ENCODE data around the gene CAP1. TPM values are rescaled to one million over a fixed set of nuclear protein-coding genes. Genes with fewer than 3 reads are reported as not detected.
A peak's percentile ranks its signal among the peaks of the same experiment; 100 is the strongest.

The CAP1 gene
- polyA plus RNA-seq, 1 of the 3 experiments (the other 2 are of a cell fraction): 244 TPM

- Histone ChIP-seq H3K9me2 (no peaks in the 10 kb centered on the region), H3F3A (replicated peaks; ENCODE audit: insufficient read depth) (peaks cover 49% of the 10 kb centered on the region), H3K27ac (ENCODE audit: low read depth in 2 of 2, low read length in 1 of 2) (peak overlapping the region in 1 of 2 experiments; percentile 60; a peak in 2 of 4 replicates), H4K20me1 (ENCODE audit: insufficient read depth) (no peaks in the 10 kb centered on the region), H2AFZ (ENCODE audit: low read depth) (no peak overlapping the region), H3K4me2 (peak overlapping the region; percentile 2; the same call in 1 of the 2 replicates), H3K27me3 (ENCODE audit: insufficient read depth) (no peaks in the 10 kb centered on the region), H3K4me3 (ENCODE audit: low read depth in 2 of 2, low read length in 1 of 2) (no peak overlapping the region), H3K9me3 (no peaks in the 10 kb centered on the region), H3K4me1 (ENCODE audit: control insufficient read depth in 1 of 2, insufficient read depth in 2 of 2, low read depth in 1 of 2, low read length in 1 of 2) (peaks cover 0 to 5% of the 10 kb centered on the region in 2 experiments; a peak in 1 of 4 replicates), H3K79me2 (ENCODE audit: insufficient read depth) (no peaks in the 10 kb centered on the region), H3K9ac (no peak overlapping the region), H3K36me3 (replicated peaks in 1 of 2; ENCODE audit: control insufficient read depth in 1 of 2, insufficient read depth in 2 of 2, low read length in 1 of 2) (peaks cover 45 to 58% of the 10 kb centered on the region in 2 experiments)
- ChIA-PET POLR2A (no interaction called here), CTCF (interaction anchor here (0.9 to 3.7 kb wide), 6 partner anchors 11 to 328 kb away, joined by 3 to 27 read pairs (median 4); no protein-coding TSS in a partner anchor)
- 35% methylated on average over 5 of the region's 5 CpGs for WGBS (ENCODE audit: low lambda C conversion rate)
- TF ChIP-seq FOSL2 (IDR thresholded peaks at IDR 0.05; ENCODE audit: borderline replicate concordance, low read depth) (peak; percentile 45; the same call in 1 of the 2 replicates), JUND (IDR thresholded peaks at IDR 0.05) (peak; percentile 48), MEF2A (IDR thresholded peaks at IDR 0.05; ENCODE audit: borderline replicate concordance, low read depth) (no peak), POLR2AphosphoS5 (IDR thresholded peaks at IDR 0.05; ENCODE audit: low read depth, low read length) (peak; percentile 3; the same call in 1 of the 2 replicates), MXI1 (IDR thresholded peaks at IDR 0.05; ENCODE audit: low read depth, low read length) (no peak)
- DNase-seq: no peak
Measured at GRCh38 chr1:40076895-40077312, 36.4 kb downstream of the CAP1 start.

DNA sequence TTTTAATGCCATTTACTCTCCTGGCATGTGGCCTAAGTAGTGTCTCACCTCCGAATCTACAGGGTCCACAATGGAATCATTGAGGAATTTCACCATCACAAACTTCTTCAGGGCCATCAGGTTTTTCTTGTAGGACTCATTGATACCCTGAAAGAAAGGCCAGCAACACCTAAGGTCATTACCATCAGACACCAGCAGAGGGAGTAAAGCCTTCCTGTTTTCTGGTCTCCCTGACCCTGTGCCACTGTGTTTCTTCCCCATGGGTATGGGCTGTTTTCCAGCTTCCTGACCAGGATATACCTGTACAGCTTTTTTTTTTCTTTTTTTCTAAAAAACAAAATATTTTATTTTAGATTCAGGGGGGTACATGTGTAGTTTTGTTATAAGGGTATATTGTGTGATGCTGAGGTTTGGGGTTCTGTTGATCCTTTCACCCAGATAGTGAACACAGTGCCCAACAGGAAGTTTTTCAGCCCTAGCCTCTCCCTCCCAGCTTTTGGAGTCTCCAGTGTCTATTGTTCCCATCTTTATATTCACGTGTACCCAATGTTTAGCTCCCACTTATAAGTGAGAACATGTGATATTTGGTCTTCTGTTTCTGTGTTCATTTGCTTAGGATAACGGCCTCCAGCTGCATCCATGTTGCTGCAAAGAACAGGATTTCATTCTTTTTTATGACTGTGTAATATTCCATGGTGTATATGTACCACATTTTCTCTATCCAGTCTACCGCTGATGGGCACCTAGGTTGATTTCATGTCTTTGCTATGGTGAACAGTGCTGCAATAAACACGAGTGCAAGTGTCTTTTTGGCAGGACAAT is 38.2 kb downstream of the CAP1 start:
- WGBS (ENCODE audit: low lambda C conversion rate): 86% methylated on average over 5 of the region's 5 CpGs
- Histone ChIP-seq H3K9me3 (no peaks in the 10 kb centered on the region), H3K9me2 (no peaks in the 10 kb centered on the region), H3K27ac (ENCODE audit: low read depth in 2 of 2, low read length in 1 of 2) (no peak overlapping the region), H3K36me3 (replicated peaks in 1 of 2; ENCODE audit: control insufficient read depth in 1 of 2, insufficient read depth in 2 of 2, low read length in 1 of 2) (peaks cover 33 to 47% of the 10 kb centered on the region in 2 experiments), H3K4me3 (ENCODE audit: low read depth in 2 of 2, low read length in 1 of 2) (no peak overlapping the region), H3K4me1 (ENCODE audit: control insufficient read depth in 1 of 2, insufficient read depth in 2 of 2, low read depth in 1 of 2, low read length in 1 of 2) (peaks cover 0 to 5% of the 10 kb centered on the region in 2 experiments; a peak in 1 of 4 replicates), H4K20me1 (ENCODE audit: insufficient read depth) (no peaks in the 10 kb centered on the region), H2AFZ (ENCODE audit: low read depth) (no peak overlapping the region), H3K79me2 (ENCODE audit: insufficient read depth) (no peaks in the 10 kb centered on the region), H3K9ac (no peak overlapping the region), H3K4me2 (no peak overlapping the region), H3F3A (replicated peaks; ENCODE audit: insufficient read depth) (peaks cover 42% of the 10 kb centered on the region), H3K27me3 (ENCODE audit: insufficient read depth) (no peaks in the 10 kb centered on the region)
- ChIA-PET CTCF (interaction anchor here (0.7 to 3.5 kb wide), 18 partner anchors 9 to 359 kb away, joined by 3 to 47 read pairs (median 5); partner anchors contain the start of gene COL9A2), POLR2A (interaction anchor here (0.6 kb wide), 1 partner anchor 262 kb away, joined by 3 read pairs; no protein-coding TSS in a partner anchor)
- peak; percentile 70 for DNase-seq
- no peak for TF ChIP-seq RFX5 (IDR thresholded peaks at IDR 0.05; ENCODE audit: low read length)
- no peak for TF ChIP-seq TEAD4 (IDR thresholded peaks at IDR 0.05; ENCODE audit: borderline replicate concordance, insufficient read depth)
- no peak for TF ChIP-seq RXRA (IDR thresholded peaks at IDR 0.05; ENCODE audit: borderline replicate concordance, low read depth)
- peak; percentile 58 for TF ChIP-seq RAD21 (IDR thresholded peaks at IDR 0.05; ENCODE audit: low read length)
- no peak for TF ChIP-seq TAF1 (IDR thresholded peaks at IDR 0.05; ENCODE audit: borderline replicate concordance, low read depth, low read length)
- TF ChIP-seq SMC3 (IDR thresholded peaks at IDR 0.05; ENCODE audit: low read depth, low read length): peak; percentile 45
- TF ChIP-seq MXI1 (IDR thresholded peaks at IDR 0.05; ENCODE audit: low read depth, low read length): no peak
- TF ChIP-seq, protein P1, sequence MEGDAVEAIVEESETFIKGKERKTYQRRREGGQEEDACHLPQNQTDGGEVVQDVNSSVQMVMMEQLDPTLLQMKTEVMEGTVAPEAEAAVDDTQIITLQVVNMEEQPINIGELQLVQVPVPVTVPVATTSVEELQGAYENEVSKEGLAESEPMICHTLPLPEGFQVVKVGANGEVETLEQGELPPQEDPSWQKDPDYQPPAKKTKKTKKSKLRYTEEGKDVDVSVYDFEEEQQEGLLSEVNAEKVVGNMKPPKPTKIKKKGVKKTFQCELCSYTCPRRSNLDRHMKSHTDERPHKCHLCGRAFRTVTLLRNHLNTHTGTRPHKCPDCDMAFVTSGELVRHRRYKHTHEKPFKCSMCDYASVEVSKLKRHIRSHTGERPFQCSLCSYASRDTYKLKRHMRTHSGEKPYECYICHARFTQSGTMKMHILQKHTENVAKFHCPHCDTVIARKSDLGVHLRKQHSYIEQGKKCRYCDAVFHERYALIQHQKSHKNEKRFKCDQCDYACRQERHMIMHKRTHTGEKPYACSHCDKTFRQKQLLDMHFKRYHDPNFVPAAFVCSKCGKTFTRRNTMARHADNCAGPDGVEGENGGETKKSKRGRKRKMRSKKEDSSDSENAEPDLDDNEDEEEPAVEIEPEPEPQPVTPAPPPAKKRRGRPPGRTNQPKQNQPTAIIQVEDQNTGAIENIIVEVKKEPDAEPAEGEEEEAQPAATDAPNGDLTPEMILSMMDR (IDR thresholded peaks at IDR 0.05): peak; percentile 79
- TF ChIP-seq EP300 (IDR thresholded peaks at IDR 0.05; ENCODE audit: borderline replicate concordance in 1 of 2, low read depth in 1 of 2, low read length in 1 of 2): no peak
- no peak for TF ChIP-seq GATA2 (CRISPR knock-in tag; IDR thresholded peaks at IDR 0.05)
- TF ChIP-seq USF2 (IDR thresholded peaks at IDR 0.05; ENCODE audit: borderline replicate concordance, low read depth, low read length): no peak
- no peak for TF ChIP-seq NFIC (IDR thresholded peaks at IDR 0.05; ENCODE audit: borderline replicate concordance)
- TF ChIP-seq REST (IDR thresholded peaks at IDR 0.05; ENCODE audit: low read depth, low read length): no peak
- no peak for TF ChIP-seq POLR2AphosphoS5 (IDR thresholded peaks at IDR 0.05; ENCODE audit: low read depth, low read length)
- TF ChIP-seq JUND (IDR thresholded peaks at IDR 0.05): no peak
- TF ChIP-seq FOXJ3 (CRISPR knock-in tag; IDR thresholded peaks at IDR 0.05): no peak
- TF ChIP-seq GABPA (IDR thresholded peaks at IDR 0.05; ENCODE audit: low read depth): no peak

Data from SK-N-SH (cell line).